GM12872 (cell line): ENCODE data around the gene ADGRG6.

Experiments used
- TF ChIP-seq, protein P1 (sequence below): IDR thresholded peaks from 3 replicates; pipeline ENCODE4 v1.5.1; 2011; ENCODE audit warnings: low read depth, mild to moderate bottlenecking, low read length, moderate library complexity; ENCODE audit not compliant: insufficient read depth

The ADGRG6 gene

GRCh38 chr6:142324111-142324510, 22.3 kb downstream of the ADGRG6 start:
- TF ChIP-seq, protein P1, sequence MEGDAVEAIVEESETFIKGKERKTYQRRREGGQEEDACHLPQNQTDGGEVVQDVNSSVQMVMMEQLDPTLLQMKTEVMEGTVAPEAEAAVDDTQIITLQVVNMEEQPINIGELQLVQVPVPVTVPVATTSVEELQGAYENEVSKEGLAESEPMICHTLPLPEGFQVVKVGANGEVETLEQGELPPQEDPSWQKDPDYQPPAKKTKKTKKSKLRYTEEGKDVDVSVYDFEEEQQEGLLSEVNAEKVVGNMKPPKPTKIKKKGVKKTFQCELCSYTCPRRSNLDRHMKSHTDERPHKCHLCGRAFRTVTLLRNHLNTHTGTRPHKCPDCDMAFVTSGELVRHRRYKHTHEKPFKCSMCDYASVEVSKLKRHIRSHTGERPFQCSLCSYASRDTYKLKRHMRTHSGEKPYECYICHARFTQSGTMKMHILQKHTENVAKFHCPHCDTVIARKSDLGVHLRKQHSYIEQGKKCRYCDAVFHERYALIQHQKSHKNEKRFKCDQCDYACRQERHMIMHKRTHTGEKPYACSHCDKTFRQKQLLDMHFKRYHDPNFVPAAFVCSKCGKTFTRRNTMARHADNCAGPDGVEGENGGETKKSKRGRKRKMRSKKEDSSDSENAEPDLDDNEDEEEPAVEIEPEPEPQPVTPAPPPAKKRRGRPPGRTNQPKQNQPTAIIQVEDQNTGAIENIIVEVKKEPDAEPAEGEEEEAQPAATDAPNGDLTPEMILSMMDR, result no peak

- TF ChIP-seq, protein P1, result no peak
Observed at GRCh38 chr6:142325111-142325510, 23.3 kb downstream of the ADGRG6 start.

DNA sequence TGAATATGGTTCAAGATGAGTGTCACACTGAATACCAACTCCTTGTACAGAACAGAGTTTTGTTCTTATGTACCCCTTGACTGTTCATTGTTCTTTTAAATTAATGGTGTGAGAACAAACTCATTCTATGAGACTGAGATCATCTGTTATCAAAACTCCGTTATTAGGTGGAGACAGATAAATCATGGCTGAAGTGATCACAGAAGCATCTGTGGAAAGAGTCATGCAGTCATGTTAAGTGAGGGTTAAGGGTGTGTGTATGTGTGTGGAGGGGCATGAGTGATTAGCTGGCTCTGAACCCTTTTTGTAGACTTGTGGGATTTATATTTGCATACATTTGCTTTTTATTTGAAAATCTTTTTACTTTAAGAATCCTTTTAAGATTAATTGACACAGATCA, 24.7 kb downstream of the ADGRG6 start:
- TF ChIP-seq, protein P1, result no peak

DNA sequence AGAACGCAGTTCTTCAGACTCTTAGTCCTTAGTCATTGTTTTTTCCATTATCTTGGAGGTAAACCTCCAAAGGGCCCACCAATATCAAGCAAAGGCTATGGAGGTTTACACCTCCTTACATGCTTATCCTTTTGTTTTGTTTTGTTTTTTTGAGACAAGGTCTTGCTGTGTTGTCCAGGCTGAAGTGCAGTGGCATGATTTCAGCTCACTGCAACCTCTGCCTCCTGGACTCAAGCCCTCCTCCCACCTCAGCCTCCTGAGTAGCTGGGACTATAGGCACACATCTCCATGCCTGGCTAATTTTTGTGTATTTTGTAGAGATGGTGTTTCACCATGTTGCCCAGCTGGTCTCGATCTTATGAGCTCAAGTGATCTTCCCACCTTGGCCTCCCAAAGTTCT, 26.3 kb downstream of the ADGRG6 start:
- TF ChIP-seq, protein P1, result no peak

DNA sequence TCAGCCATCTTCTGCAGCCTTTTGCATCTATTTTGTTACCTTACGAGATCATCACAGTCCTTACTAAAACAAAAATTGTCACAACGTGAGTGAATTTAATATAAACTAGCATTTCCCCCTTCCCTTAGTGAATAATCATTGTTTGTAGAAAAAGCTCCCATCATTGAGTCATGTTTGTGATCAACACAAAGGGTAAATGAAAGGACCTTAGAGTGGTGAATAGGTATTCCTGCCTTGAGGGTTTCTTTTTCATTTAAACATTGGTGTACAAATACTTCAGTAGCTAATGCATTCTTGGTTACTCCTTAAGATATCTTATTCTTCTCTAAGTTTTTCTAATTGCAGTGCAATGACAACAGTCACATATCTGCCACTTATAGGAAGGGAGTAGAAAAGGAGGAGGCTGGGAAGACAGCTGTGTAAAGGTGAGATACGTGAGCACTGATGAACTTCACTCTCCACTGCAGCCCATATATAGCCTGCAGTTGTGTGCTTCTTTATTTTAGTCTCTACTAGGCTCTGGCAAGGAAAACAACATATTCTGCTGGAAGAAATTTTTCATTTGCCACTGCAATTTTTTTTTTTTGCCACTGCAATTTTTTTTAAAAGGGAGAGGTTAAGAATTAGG, 27.8 kb downstream of the ADGRG6 start:
- TF ChIP-seq, protein P1, result no peak

DNA sequence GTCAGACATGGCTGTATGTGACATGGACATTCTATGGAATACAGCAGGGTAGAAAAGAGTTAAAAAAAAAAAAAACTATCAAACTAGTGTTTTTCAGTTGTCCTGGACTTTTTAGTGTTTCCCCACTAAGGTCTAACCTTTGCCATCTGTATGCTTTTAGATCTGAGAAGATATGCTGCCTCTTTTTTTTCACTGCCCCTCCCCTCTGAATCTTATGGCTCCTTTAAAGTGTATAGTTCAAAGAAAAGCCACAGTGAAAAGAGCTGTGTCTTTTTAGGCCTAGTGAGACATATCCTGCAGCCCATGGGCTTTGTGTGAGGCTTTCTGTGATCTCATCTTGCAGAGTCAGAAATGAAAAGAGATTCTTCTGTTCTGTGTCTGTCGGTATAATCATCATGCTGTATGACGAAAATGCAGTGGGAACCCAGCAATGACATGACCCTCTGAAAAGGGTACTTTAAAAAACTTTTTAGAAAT, 29.3 kb downstream of the ADGRG6 start:
- TF ChIP-seq, protein P1, result no peak

GRCh38 chr6:142331601-142332000, 29.8 kb downstream of the ADGRG6 start:
- TF ChIP-seq, protein P1, result no peak
